ENCODE results near the gene CORO2B. TPM values are rescaled to one million over a fixed set of nuclear protein-coding genes. Genes with fewer than 3 reads are reported as not detected.

The CORO2B gene
- total RNA-seq, 5 donors from 2014 or later (not counting 1 experiment from before 2014, with no cell fraction given) = 0.06 to 0.39 (median 0.09) TPM; not detected in 2

- no peaks in the 10 kb centered on the region for H3K4me1 Mint-ChIP-seq
- H3K27me3 Mint-ChIP-seq = no peaks in the 10 kb centered on the region
- H3K9me3 Mint-ChIP-seq = no peaks in the 10 kb centered on the region
- no peak overlapping the region for H3K4me3 Mint-ChIP-seq
- Histone ChIP-seq H3K4me1 (ENCODE audit: control insufficient read depth in 1 of 2, extremely low read depth in 1 of 2, insufficient read depth in 2 of 2, low read length in 2 of 2) (no peaks in the 10 kb centered on the region), H3K9me3 (no peaks in the 10 kb centered on the region), H3K4me3 (ENCODE audit: control insufficient read depth in 1 of 2, extremely low read depth in 1 of 2, low read length in 1 of 2) (no peak overlapping the region), H3K27me3 (replicated peaks in 1 of 2; ENCODE audit: control insufficient read depth in 2 of 2, extremely low read depth in 1 of 2, insufficient read depth in 2 of 2, low read length in 1 of 2) (no peaks in the 10 kb centered on the region), H3K36me3 (ENCODE audit: control insufficient read depth in 2 of 2, extremely low read depth in 1 of 2, insufficient read depth in 1 of 2, low read length in 1 of 2) (no peaks in the 10 kb centered on the region), H3K27ac (ENCODE audit: low read length) (no peak overlapping the region)
- no CpG with 5 or more reads among the region's 8 CpGs for WGBS (ENCODE audit: insufficient coverage)
- CTCF ChIA-PET = no interaction called here
- no peaks in the 10 kb centered on the region for H3K36me3 Mint-ChIP-seq
- H3K27ac Mint-ChIP-seq = no peak overlapping the region
- DNase-seq (no peak), ATAC-seq (replicated peaks in 1 of 4) (no peak)
- POLR2A ChIA-PET = no interaction called here
Measured at GRCh38 chr15:68655686-68656437, 77.1 kb downstream of the CORO2B start.

GRCh38 chr15:68656438-68656739 lies 77.6 kb downstream of the CORO2B start:
- Histone ChIP-seq H3K36me3 (ENCODE audit: control insufficient read depth in 2 of 2, extremely low read depth in 1 of 2, insufficient read depth in 1 of 2, low read length in 1 of 2) (no peaks in the 10 kb centered on the region), H3K4me1 (ENCODE audit: control insufficient read depth in 1 of 2, extremely low read depth in 1 of 2, insufficient read depth in 2 of 2, low read length in 2 of 2) (no peaks in the 10 kb centered on the region), H3K4me3 (ENCODE audit: control insufficient read depth in 1 of 2, extremely low read depth in 1 of 2, low read length in 1 of 2) (no peak overlapping the region), H3K27me3 (replicated peaks in 1 of 2; ENCODE audit: control insufficient read depth in 2 of 2, extremely low read depth in 1 of 2, insufficient read depth in 2 of 2, low read length in 1 of 2) (no peaks in the 10 kb centered on the region), H3K9me3 (no peaks in the 10 kb centered on the region), H3K27ac (ENCODE audit: low read length) (no peak overlapping the region)
- DNase-seq (no peak), ATAC-seq (replicated peaks in 1 of 4) (no peak)
- Mint-ChIP-seq H3K9me3 (no peaks in the 10 kb centered on the region), H3K27ac (no peak overlapping the region), H3K4me3 (no peak overlapping the region), H3K36me3 (no peaks in the 10 kb centered on the region), H3K4me1 (no peaks in the 10 kb centered on the region), H3K27me3 (no peaks in the 10 kb centered on the region)
- no CpG with 5 or more reads among the region's 1 CpG for WGBS (ENCODE audit: insufficient coverage)
- POLR2A ChIA-PET = no interaction called here
- CTCF ChIA-PET = no interaction called here

- no peaks in the 10 kb centered on the region for H3K9me3 Mint-ChIP-seq
- CTCF ChIA-PET = no interaction called here
- Histone ChIP-seq H3K27me3 (replicated peaks in 1 of 2; ENCODE audit: control insufficient read depth in 2 of 2, extremely low read depth in 1 of 2, insufficient read depth in 2 of 2, low read length in 1 of 2) (no peaks in the 10 kb centered on the region), H3K36me3 (ENCODE audit: control insufficient read depth in 2 of 2, extremely low read depth in 1 of 2, insufficient read depth in 1 of 2, low read length in 1 of 2) (no peaks in the 10 kb centered on the region), H3K4me1 (ENCODE audit: control insufficient read depth in 1 of 2, extremely low read depth in 1 of 2, insufficient read depth in 2 of 2, low read length in 2 of 2) (no peaks in the 10 kb centered on the region), H3K9me3 (no peaks in the 10 kb centered on the region), H3K4me3 (ENCODE audit: control insufficient read depth in 1 of 2, extremely low read depth in 1 of 2, low read length in 1 of 2) (no peak overlapping the region), H3K27ac (ENCODE audit: low read length) (no peak overlapping the region)
- H3K4me3 Mint-ChIP-seq = no peak overlapping the region
- no peak for ATAC-seq (replicated peaks in 1 of 4)
- H3K27ac Mint-ChIP-seq = no peak overlapping the region
- POLR2A ChIA-PET = no interaction called here
- no peaks in the 10 kb centered on the region for H3K36me3 Mint-ChIP-seq
- no peaks in the 10 kb centered on the region for H3K4me1 Mint-ChIP-seq
- H3K27me3 Mint-ChIP-seq = peaks cover 0 to 5% of the 10 kb centered on the region in 2 donors
- WGBS (ENCODE audit: insufficient coverage) = 46% methylated on average over 5 of the region's 8 CpGs
- DNase-seq = no peak
Measured at GRCh38 chr15:68658151-68658550, 79.4 kb downstream of the CORO2B start.

GRCh38 chr15:68658641-68659358 lies 80.0 kb downstream of the CORO2B start:
- Histone ChIP-seq H3K27ac (ENCODE audit: low read length) (no peak overlapping the region), H3K36me3 (ENCODE audit: control insufficient read depth in 2 of 2, extremely low read depth in 1 of 2, insufficient read depth in 1 of 2, low read length in 1 of 2) (no peaks in the 10 kb centered on the region), H3K4me1 (ENCODE audit: control insufficient read depth in 1 of 2, extremely low read depth in 1 of 2, insufficient read depth in 2 of 2, low read length in 2 of 2) (no peaks in the 10 kb centered on the region), H3K9me3 (no peaks in the 10 kb centered on the region), H3K4me3 (ENCODE audit: control insufficient read depth in 1 of 2, extremely low read depth in 1 of 2, low read length in 1 of 2) (no peak overlapping the region), H3K27me3 (replicated peaks in 1 of 2; ENCODE audit: control insufficient read depth in 2 of 2, extremely low read depth in 1 of 2, insufficient read depth in 2 of 2, low read length in 1 of 2) (no peaks in the 10 kb centered on the region)
- no peak overlapping the region for H3K27ac Mint-ChIP-seq
- ChIA-PET POLR2A (no interaction called here), CTCF (no interaction called here)
- no peak overlapping the region for H3K4me3 Mint-ChIP-seq
- H3K9me3 Mint-ChIP-seq = peaks cover 0 to 3% (median under 1%) of the 10 kb centered on the region in 3 donors
- H3K27me3 Mint-ChIP-seq = peaks cover 0 to 8% of the 10 kb centered on the region in 2 donors
- no peaks in the 10 kb centered on the region for H3K4me1 Mint-ChIP-seq
- DNase-seq = no peak
- ATAC-seq (replicated peaks in 1 of 4) = no peak
- 89% methylated on average over 1 of the region's 8 CpGs for WGBS (ENCODE audit: insufficient coverage)
- H3K36me3 Mint-ChIP-seq = peaks cover 2% of the 10 kb centered on the region

GRCh38 chr15:68663526-68663925 lies 84.7 kb downstream of the CORO2B start:
- Mint-ChIP-seq H3K27ac (no peak overlapping the region), H3K4me3 (no peak overlapping the region), H3K9me3 (peaks cover 0 to 6% (median 3%) of the 10 kb centered on the region in 3 donors), H3K27me3 (peaks cover 0 to 25% of the 10 kb centered on the region in 2 donors), H3K4me1 (no peaks in the 10 kb centered on the region), H3K36me3 (peaks cover 4% of the 10 kb centered on the region)
- Histone ChIP-seq H3K4me1 (ENCODE audit: control insufficient read depth in 1 of 2, extremely low read depth in 1 of 2, insufficient read depth in 2 of 2, low read length in 2 of 2) (no peaks in the 10 kb centered on the region), H3K27me3 (replicated peaks in 1 of 2; ENCODE audit: control insufficient read depth in 2 of 2, extremely low read depth in 1 of 2, insufficient read depth in 2 of 2, low read length in 1 of 2) (peaks cover 0 to 16% of the 10 kb centered on the region in 2 experiments), H3K9me3 (no peaks in the 10 kb centered on the region), H3K36me3 (ENCODE audit: control insufficient read depth in 2 of 2, extremely low read depth in 1 of 2, insufficient read depth in 1 of 2, low read length in 1 of 2) (no peaks in the 10 kb centered on the region), H3K27ac (ENCODE audit: low read length) (no peak overlapping the region), H3K4me3 (ENCODE audit: control insufficient read depth in 1 of 2, extremely low read depth in 1 of 2, low read length in 1 of 2) (no peak overlapping the region)
- no CpG with 5 or more reads among the region's 1 CpG for WGBS (ENCODE audit: insufficient coverage)
- ATAC-seq (replicated peaks in 1 of 4) = no peak
- CTCF ChIA-PET = interaction anchor here in 1 of 2 donors (0.7 to 1.6 kb wide), 2 partner anchors 10 to 15 kb away, joined by 3 to 5 read pairs; no protein-coding TSS in a partner anchor
- DNase-seq = no peak
- POLR2A ChIA-PET = interaction anchor here in 1 of 2 donors (0.5 kb wide), 1 partner anchor 84 kb away, joined by 7 read pairs; no protein-coding TSS in a partner anchor

GRCh38 chr15:68666120-68666811 lies 87.5 kb downstream of the CORO2B start:
- Histone ChIP-seq H3K4me3 (ENCODE audit: control insufficient read depth in 1 of 2, extremely low read depth in 1 of 2, low read length in 1 of 2) (no peak overlapping the region), H3K27ac (ENCODE audit: low read length) (no peak overlapping the region), H3K36me3 (ENCODE audit: control insufficient read depth in 2 of 2, extremely low read depth in 1 of 2, insufficient read depth in 1 of 2, low read length in 1 of 2) (no peaks in the 10 kb centered on the region), H3K9me3 (no peaks in the 10 kb centered on the region), H3K27me3 (replicated peaks in 1 of 2; ENCODE audit: control insufficient read depth in 2 of 2, extremely low read depth in 1 of 2, insufficient read depth in 2 of 2, low read length in 1 of 2) (peaks cover 0 to 16% of the 10 kb centered on the region in 2 experiments), H3K4me1 (ENCODE audit: control insufficient read depth in 1 of 2, extremely low read depth in 1 of 2, insufficient read depth in 2 of 2, low read length in 2 of 2) (no peaks in the 10 kb centered on the region)
- H3K4me3 Mint-ChIP-seq = no peak overlapping the region
- ATAC-seq (replicated peaks in 1 of 4) (no peak), DNase-seq (no peak)
- H3K9me3 Mint-ChIP-seq = peaks cover 0 to 6% (median 3%) of the 10 kb centered on the region in 3 donors
- peaks cover 3 to 28% of the 10 kb centered on the region in 2 donors for H3K27me3 Mint-ChIP-seq
- 46% methylated on average over 3 of the region's 6 CpGs for WGBS (ENCODE audit: insufficient coverage)
- CTCF ChIA-PET = interaction anchor here in 1 of 2 donors (0.9 kb wide), 1 partner anchor 7 kb away, joined by 4 read pairs; no protein-coding TSS in a partner anchor
- H3K4me1 Mint-ChIP-seq = no peaks in the 10 kb centered on the region
- H3K27ac Mint-ChIP-seq = no peak overlapping the region
- peaks cover 4% of the 10 kb centered on the region for H3K36me3 Mint-ChIP-seq
- POLR2A ChIA-PET = no interaction called here
